NB4 (cell line): ENCODE measurements around the gene TM4SF4.

ENCODE experiments used
- POLR2A ChIP-seq: IDR thresholded peaks from 2 replicates; pipeline ENCODE4 v1.6.1; 2011; ENCODE audit warnings: mild to moderate bottlenecking; ENCODE audit not compliant: insufficient read length; ENCODE audit errors: extremely low read depth
- TF ChIP-seq, protein P1 (sequence below): IDR thresholded peaks from one replicate; pipeline ENCODE4 v1.5.1; 2012; ENCODE audit warnings: low read depth, low read length
- TF ChIP-seq, protein P2 (sequence below): IDR thresholded peaks from 2 replicates; pipeline ENCODE4 v1.6.1; 2011; ENCODE audit warnings: low read depth, low read length

DNA sequence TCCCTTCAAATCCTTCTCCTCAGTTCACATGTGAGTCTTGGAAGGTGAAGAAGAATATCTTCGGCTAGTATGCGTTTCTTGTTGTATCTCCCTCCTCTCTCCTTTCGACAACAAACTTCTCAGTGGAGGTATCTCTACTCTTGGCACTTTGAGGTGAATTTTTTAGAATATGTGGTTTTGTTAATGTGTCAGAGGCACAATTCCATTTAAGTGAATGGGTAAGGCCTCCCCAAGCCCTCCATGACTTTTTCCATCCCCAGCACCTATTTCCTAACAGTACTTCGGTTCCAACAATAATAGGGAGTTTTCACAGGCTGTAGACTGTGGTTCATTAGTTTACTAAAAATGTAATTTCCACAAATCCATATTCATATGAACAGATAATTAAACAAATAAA lies 74.2 kb downstream of the TM4SF4 start:
- TF ChIP-seq, protein P1, sequence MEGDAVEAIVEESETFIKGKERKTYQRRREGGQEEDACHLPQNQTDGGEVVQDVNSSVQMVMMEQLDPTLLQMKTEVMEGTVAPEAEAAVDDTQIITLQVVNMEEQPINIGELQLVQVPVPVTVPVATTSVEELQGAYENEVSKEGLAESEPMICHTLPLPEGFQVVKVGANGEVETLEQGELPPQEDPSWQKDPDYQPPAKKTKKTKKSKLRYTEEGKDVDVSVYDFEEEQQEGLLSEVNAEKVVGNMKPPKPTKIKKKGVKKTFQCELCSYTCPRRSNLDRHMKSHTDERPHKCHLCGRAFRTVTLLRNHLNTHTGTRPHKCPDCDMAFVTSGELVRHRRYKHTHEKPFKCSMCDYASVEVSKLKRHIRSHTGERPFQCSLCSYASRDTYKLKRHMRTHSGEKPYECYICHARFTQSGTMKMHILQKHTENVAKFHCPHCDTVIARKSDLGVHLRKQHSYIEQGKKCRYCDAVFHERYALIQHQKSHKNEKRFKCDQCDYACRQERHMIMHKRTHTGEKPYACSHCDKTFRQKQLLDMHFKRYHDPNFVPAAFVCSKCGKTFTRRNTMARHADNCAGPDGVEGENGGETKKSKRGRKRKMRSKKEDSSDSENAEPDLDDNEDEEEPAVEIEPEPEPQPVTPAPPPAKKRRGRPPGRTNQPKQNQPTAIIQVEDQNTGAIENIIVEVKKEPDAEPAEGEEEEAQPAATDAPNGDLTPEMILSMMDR: no peak
- TF ChIP-seq POLR2A: no peak
- TF ChIP-seq, protein P2, sequence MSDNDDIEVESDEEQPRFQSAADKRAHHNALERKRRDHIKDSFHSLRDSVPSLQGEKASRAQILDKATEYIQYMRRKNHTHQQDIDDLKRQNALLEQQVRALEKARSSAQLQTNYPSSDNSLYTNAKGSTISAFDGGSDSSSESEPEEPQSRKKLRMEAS: no peak
